Heart right ventricle (tissue), 16 donors: ENCODE data around the gene ACOXL. TPM values are rescaled to one million over a fixed set of nuclear protein-coding genes. Genes with fewer than 3 reads are reported as not detected.

Source experiments
- ATAC-seq, 8 donors: fragments of 200-7000 bp; cut with Tn5 transposase; one replicate each; pipeline ENCODE4 v1.9.1; 2020; ENCODE audit warnings: mild to moderate bottlenecking in 8 of 8, moderate library complexity in 8 of 8, moderate number of reproducible peaks in 1 of 8
- DNase-seq, 2 donors: peaks; one replicate each; pipeline ENCODE4 v3.0.0-alpha.2; 2020
- H3K27ac ChIP-seq, 10 donors: fragments of 200-600 bp; sonication (generic) in 2 of 10; one replicate each; pipeline versions ENCODE4 v1.5.0 to v1.8.0; 2020 to 2022; ENCODE audit warnings: mild to moderate bottlenecking in 3 of 10
- H3K27me3 ChIP-seq, 7 donors: fragments of 200-600 bp; one replicate each; pipeline ENCODE4 v1.8.0; 2021 to 2022; ENCODE audit warnings: mild to moderate bottlenecking in 2 of 7
- H3K36me3 ChIP-seq, 9 donors: fragments of 200-600 bp; sonication (generic) in 1 of 9; one replicate each; pipeline versions ENCODE4 v1.5.0 to v1.8.0; 2020 to 2022; ENCODE audit warnings: mild to moderate bottlenecking in 2 of 9
- H3K4me1 ChIP-seq, 9 donors: fragments of 200-600 bp; sonication (generic) in 1 of 9; one replicate each; pipeline versions ENCODE4 v1.5.0 to v1.8.0; 2020 to 2022; ENCODE audit warnings: mild to moderate bottlenecking in 4 of 9
- H3K4me3 ChIP-seq, 10 donors: fragments of 200-600 bp; sonication (generic) in 2 of 10; one replicate each; pipeline versions ENCODE4 v1.5.0 to v1.8.0; 2020 to 2022; ENCODE audit warnings: mild to moderate bottlenecking in 7 of 10, moderate library complexity in 2 of 10
- H3K9me3 ChIP-seq, 11 donors: fragments of 200-600 bp in 10 of 11; sonication (generic) in 2 of 11; one replicate each; pipeline versions ENCODE4 v1.5.0 to v1.8.0; 2013 to 2022; ENCODE audit warnings: mild to moderate bottlenecking in 2 of 11, control low read depth in 1 of 11, moderate library complexity in 1 of 11
- CTCF ChIP-seq, 9 donors: fragments of 200-600 bp; sonication (generic) in 2 of 9; IDR thresholded peaks; one replicate each; pipeline versions ENCODE4 v1.5.0 to v1.8.0; 2021 to 2022; ENCODE audit warnings: antibody characterized with exemption in 9 of 9, mild to moderate bottlenecking in 5 of 9, moderate library complexity in 1 of 9
- WGBS, 2 donors: extraction: QIAGEN DNeasy Blood & Tissue Kit; methylation state at CpG; one replicate each; pipeline ENCODE4 v1.1.7; 2013; ENCODE audit warnings: inconsistent platforms in 1 of 2; 5-methylcytosine and 5-hydroxymethylcytosine counted together
- intact Hi-C, 10 donors: fragments of 100-400 bp; cut with DNase I; formaldehyde crosslinking; loops; one replicate each; pipeline versions ENCODE4 v1.11.1 to v1.14.2; 2022
- polyA plus RNA-seq, 2 donors: library from polyadenylated mRNA; stranded (reverse); fragments of 200-250 nt; gene quantifications; one replicate each; pipeline ENCODE4 v1.2.3, GENCODE V29; 2013
- total RNA-seq, 10 donors: library from RNA; stranded (reverse); fragmentation: NEBNext Ultra II Directional in 3 of 10; extraction: Animal tissue kit (Norgen Biotek cat#: 25700) in 3 of 10; gene quantifications; one replicate each; pipeline versions ENCODE4 v1.2.1 to v1.2.4, GENCODE V29; 2021 to 2023
- donor health status: Arrhythmogenic right ventricular cardiomyopathy.
- donor health status: ischemic (EF 13 %, LVEDD 7.1; RV severe dilation, severe dysfunction).
- donor health status: healthy with polysubstance abuse.
- donor health status: DM: no; HTN: yes; CAD: no.
- donor health status: DM: no; HTN: no; CAD: no.
- donor health status: ischemic (EF 25% LVEDD 6.9; RV normal size, moderate dysfunction).
- donor health status: ischemic (EF 25% LVEDD 5.7; RV mildly dilated, moderate dysfunction).
- donor health status: healthy.
- donor health status: DM: yes; HTN: yes; CAD: no.
- donor health status: Ischemic cardiomyopathy.
- donor health status: ischemic (EF 35%, LVEDD 5.7; RV mildly dilated, moderate dysfunction).
- donor health status: nonischemic (EF 11% LVEDD 7.7; RV severe dilation, severe dysfunction).
- donor health status: DM: yes; HTN: yes; CAD: no.
- donor health status: PGD.
- donor health status: ischemic (EF 29% LVEDD 5.4; RV normal size, mild dysfunction).
- donor health status: nonischemic (EF 23%, LVEDD 6.1; RV moderate dilation, normal function).

ACOXL gene
- total and polyA plus RNA-seq, 12 donors = not detected

- no peak for ATAC-seq
- DNase-seq = no peak
- TF ChIP-seq CTCF (IDR thresholded peaks at IDR 0.05) = no peak
- Histone ChIP-seq H3K27me3 (peaks cover 0 to 13% (median 0%) of the 10 kb centered on the region in 7 donors), H3K27ac (no peak overlapping the region), H3K9me3 (peaks cover 0 to 10% (median 0%) of the 10 kb centered on the region in 11 donors), H3K4me3 (no peak overlapping the region), H3K36me3 (no peaks in the 10 kb centered on the region), H3K4me1 (no peaks in the 10 kb centered on the region)
- WGBS, 2 donors = 96 to 97% methylated on average over 6 of the region's 6 CpGs
- intact Hi-C loops = no loop called here
Observed at GRCh38 chr2:110881908-110882307, 149.5 kb downstream of the ACOXL start.

- no peak for TF ChIP-seq CTCF (IDR thresholded peaks at IDR 0.05)
- Histone ChIP-seq H3K27me3 (peaks cover 0 to 10% (median 0%) of the 10 kb centered on the region in 7 donors), H3K4me3 (no peak overlapping the region), H3K36me3 (no peaks in the 10 kb centered on the region), H3K4me1 (no peaks in the 10 kb centered on the region), H3K27ac (no peak overlapping the region), H3K9me3 (peaks cover 0 to 2% (median 0%) of the 10 kb centered on the region in 11 donors)
- intact Hi-C loops = no loop called here
- 89 to 94% methylated on average over 1 of the region's 1 CpG for WGBS, 2 donors
- DNase-seq (no peak), ATAC-seq (no peak)
Observed at GRCh38 chr2:110883406-110883805, 151.0 kb downstream of the ACOXL start.

GRCh38 chr2:110885256-110885655 is 152.9 kb downstream of the ACOXL start:
- no peak overlapping the region for H3K27ac ChIP-seq
- no peaks in the 10 kb centered on the region for H3K36me3 ChIP-seq
- WGBS, 2 donors = 84 to 96% methylated on average over 4 of the region's 4 CpGs
- DNase-seq = no peak
- TF ChIP-seq CTCF (IDR thresholded peaks at IDR 0.05) = no peak
- ATAC-seq = no peak
- H3K9me3 ChIP-seq = peaks cover 0 to 1% (median 0%) of the 10 kb centered on the region in 11 donors
- no peak overlapping the region for H3K4me3 ChIP-seq
- no peaks in the 10 kb centered on the region for H3K4me1 ChIP-seq
- H3K27me3 ChIP-seq = peaks cover 0 to 3% (median 0%) of the 10 kb centered on the region in 7 donors
- intact Hi-C loops = no loop called here

- no peak for TF ChIP-seq CTCF (IDR thresholded peaks at IDR 0.05)
- H3K36me3 ChIP-seq = no peaks in the 10 kb centered on the region
- DNase-seq (no peak), ATAC-seq (no peak)
- H3K4me3 ChIP-seq = no peak overlapping the region
- H3K27me3 ChIP-seq = peaks cover 0 to 5% (median under 1%) of the 10 kb centered on the region in 7 donors
- H3K4me1 ChIP-seq = no peaks in the 10 kb centered on the region
- intact Hi-C loops = no loop called here
- WGBS, 2 donors = 77 to 90% methylated on average over 11 of the region's 11 CpGs
- H3K9me3 ChIP-seq = peaks cover 0 to 4% (median 0%) of the 10 kb centered on the region in 11 donors
- no peak overlapping the region for H3K27ac ChIP-seq
Observed at GRCh38 chr2:110886826-110887573, 154.6 kb downstream of the ACOXL start.
